Activated CD4-positive, alpha-beta T cell treated with anti-CD3 and anti-CD28 coated beads for 1 hour (primary cell): Measurements from ENCODE around the gene INPP5B.
"Not testable (repeated sequence)": the region's sequence is repeated elsewhere in the genome, so short reads cannot be mapped to it uniquely, and the experiment has no call there.

Experiments
- DNase-seq: peaks from one replicate; pipeline ENCODE4 v3.0.0-alpha.2; 2020

The INPP5B gene

GRCh38 chr1:37946703-37947360, at the start of gene INPP5B:
Gene INPP5B, minus strand, starts transcription at chr1:37947053. Its CDS starts 745 bp downstream, at chr1:37946308.
- peak; percentile 49 for DNase-seq

- no peak for DNase-seq
These were observed 49.0 kb upstream of the INPP5B start for GRCh38 chr1:37995751-37996345.

- no peak for DNase-seq
These were observed 48.2 kb upstream of the INPP5B start for GRCh38 chr1:37994886-37995566.

- no peak for DNase-seq
These were observed 42.6 kb upstream of the INPP5B start for GRCh38 chr1:37989361-37989930.

- DNase-seq = no peak
These were observed 40.8 kb upstream of the INPP5B start for GRCh38 chr1:37987679-37988078.

- DNase-seq = no peak
These were observed 36.7 kb upstream of the INPP5B start for GRCh38 chr1:37983546-37983945.

GRCh38 chr1:37978541-37978940, 31.7 kb upstream of the INPP5B start:
- no peak for DNase-seq

GRCh38 chr1:37975083-37975482, 28.2 kb upstream of the INPP5B start:
- DNase-seq = not testable (repeated sequence)

GRCh38 chr1:37974567-37974966, 27.7 kb upstream of the INPP5B start:
- no peak for DNase-seq

- DNase-seq = not testable (repeated sequence)
These were observed 26.8 kb upstream of the INPP5B start for GRCh38 chr1:37973684-37974083.

GRCh38 chr1:37965301-37965700, 18.4 kb upstream of the INPP5B start:
- no peak for DNase-seq

GRCh38 chr1:37964106-37964505, 17.3 kb upstream of the INPP5B start:
- not testable (repeated sequence) for DNase-seq

GRCh38 chr1:37958690-37959089, 11.8 kb upstream of the INPP5B start:
- no peak for DNase-seq

- no peak for DNase-seq
These were observed 8.8 kb upstream of the INPP5B start for GRCh38 chr1:37955685-37956084.

GRCh38 chr1:37954316-37954971, 7.6 kb upstream of the INPP5B start:
- no peak for DNase-seq

GRCh38 chr1:37952738-37953137, 5.9 kb upstream of the INPP5B start:
- no peak for DNase-seq

GRCh38 chr1:37951783-37952624, 5.2 kb upstream of the INPP5B start:
- no peak for DNase-seq

GRCh38 chr1:37951041-37951782, 4.4 kb upstream of the INPP5B start:
- DNase-seq = no peak

- DNase-seq = no peak
These were observed 2.8 kb upstream of the INPP5B start for GRCh38 chr1:37949524-37950152.

GRCh38 chr1:37948841-37949240, 2.0 kb upstream of the INPP5B start:
- DNase-seq = no peak

GRCh38 chr1:37948166-37948565, 1.3 kb upstream of the INPP5B start:
- no peak for DNase-seq
